CD4-positive, alpha-beta T cell treated with Interleukin-17A for 1 hour (primary cell): Measurements from ENCODE around the gene PDE4D.
"Not testable (repeated sequence)": the region's sequence is repeated elsewhere in the genome, so short reads cannot be mapped to it uniquely, and the experiment has no call there.

Experiments
- DNase-seq: peaks from one replicate; pipeline ENCODE4 v3.0.0-alpha.2; 2020

The PDE4D gene

GRCh38 chr5:59092758-59093157, 800.8 kb downstream of the PDE4D start:
- DNase-seq: no peak

- DNase-seq: no peak
Measured at GRCh38 chr5:59091965-59092364, 801.6 kb downstream of the PDE4D start.

- no peak for DNase-seq
Measured at GRCh38 chr5:59090323-59090722, 803.2 kb downstream of the PDE4D start.

GRCh38 chr5:59089767-59090166, 803.8 kb downstream of the PDE4D start:
- DNase-seq: no peak

GRCh38 chr5:59088546-59088945, 805.0 kb downstream of the PDE4D start:
- no peak for DNase-seq

GRCh38 chr5:59086024-59086423, 807.5 kb downstream of the PDE4D start:
- no peak for DNase-seq

- no peak for DNase-seq
Measured at GRCh38 chr5:59081693-59082092, 811.8 kb downstream of the PDE4D start.

GRCh38 chr5:59079622-59080620, 813.6 kb downstream of the PDE4D start:
- no peak for DNase-seq

GRCh38 chr5:59071755-59072549, 821.6 kb downstream of the PDE4D start:
- DNase-seq: no peak

GRCh38 chr5:59069438-59070079, 824.0 kb downstream of the PDE4D start:
- DNase-seq: no peak

GRCh38 chr5:59067956-59068656, 825.4 kb downstream of the PDE4D start:
- no peak for DNase-seq

- no peak for DNase-seq
Measured at GRCh38 chr5:59066367-59067163, 827.0 kb downstream of the PDE4D start.

GRCh38 chr5:59065554-59065953, 828.0 kb downstream of the PDE4D start:
- no peak for DNase-seq

- DNase-seq: no peak
Measured at GRCh38 chr5:59064293-59064692, 829.2 kb downstream of the PDE4D start.

- no peak for DNase-seq
Measured at GRCh38 chr5:59062986-59063683, 830.4 kb downstream of the PDE4D start.

GRCh38 chr5:59061377-59061776, 832.1 kb downstream of the PDE4D start:
- DNase-seq: no peak

- DNase-seq: no peak
Measured at GRCh38 chr5:59058969-59059687, 834.4 kb downstream of the PDE4D start.

- DNase-seq: no peak
Measured at GRCh38 chr5:59058237-59058636, 835.3 kb downstream of the PDE4D start.

- DNase-seq: not testable (repeated sequence)
Measured at GRCh38 chr5:59056599-59056998, 836.9 kb downstream of the PDE4D start.

GRCh38 chr5:59055745-59056448, 837.6 kb downstream of the PDE4D start:
- DNase-seq: no peak
